Embryonic facial prominence (tissue), 1 donor: Measurements from ENCODE around the gene SERINC5.
"Not testable (repeated sequence)": the region's sequence is repeated elsewhere in the genome, so short reads cannot be mapped to it uniquely, and the experiment has no call there.

Source experiments
- DNase-seq: peaks from one replicate; pipeline ENCODE4 v3.0.0-alpha.2; 2016; ENCODE audit errors: extremely low spot score

SERINC5 gene

DNA sequence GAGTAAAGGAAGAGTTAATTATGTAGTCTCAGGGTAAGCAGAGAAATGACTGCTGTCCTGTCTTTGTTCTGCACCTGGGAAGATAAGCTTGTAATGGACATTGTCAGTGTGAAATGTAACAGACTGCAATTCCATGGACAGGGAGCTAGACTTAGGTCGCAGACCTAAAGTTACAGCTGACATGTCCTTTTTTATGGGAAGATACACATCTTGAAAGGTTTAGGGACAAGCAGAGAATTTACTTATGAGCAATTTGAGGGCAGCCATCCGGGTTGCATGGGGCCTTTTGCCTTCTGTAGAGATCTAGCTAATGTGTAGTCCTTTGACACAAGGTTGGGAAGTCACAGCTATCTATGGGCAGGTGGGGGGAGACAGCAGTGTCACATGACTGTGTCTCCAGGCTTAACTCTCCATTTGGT is 85.7 kb downstream of the SERINC5 start:
- no peak for DNase-seq

DNA sequence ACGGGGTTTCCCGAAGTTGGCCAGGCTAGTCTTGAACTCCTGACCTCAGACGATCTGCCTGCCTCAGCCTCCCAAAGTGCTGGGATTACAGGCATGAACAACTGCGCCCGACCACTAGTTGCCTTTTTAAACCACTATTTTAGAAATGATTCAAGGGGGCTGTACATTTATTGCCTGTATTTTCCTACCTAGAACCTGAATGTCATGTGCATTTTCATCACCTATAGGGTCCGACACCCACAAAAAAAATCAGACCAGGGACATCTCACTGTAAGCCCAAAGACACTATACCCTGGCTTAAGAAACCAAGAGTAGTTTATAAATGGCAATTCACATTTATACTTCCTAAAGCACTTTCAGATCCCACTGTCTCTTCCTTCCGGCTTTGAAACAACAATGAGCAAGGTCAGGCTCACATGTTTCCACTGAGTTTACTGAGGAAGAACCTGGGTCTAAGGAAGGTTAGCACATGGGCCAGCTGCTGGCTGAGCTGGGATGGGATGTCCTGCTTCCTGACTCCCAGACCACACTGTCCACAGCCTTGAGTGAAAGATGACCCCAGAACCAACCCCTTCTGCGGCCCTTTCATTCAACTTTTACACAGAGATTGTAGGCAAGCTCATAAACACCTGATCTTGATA is 87.3 kb downstream of the SERINC5 start:
- DNase-seq, result no peak

DNA sequence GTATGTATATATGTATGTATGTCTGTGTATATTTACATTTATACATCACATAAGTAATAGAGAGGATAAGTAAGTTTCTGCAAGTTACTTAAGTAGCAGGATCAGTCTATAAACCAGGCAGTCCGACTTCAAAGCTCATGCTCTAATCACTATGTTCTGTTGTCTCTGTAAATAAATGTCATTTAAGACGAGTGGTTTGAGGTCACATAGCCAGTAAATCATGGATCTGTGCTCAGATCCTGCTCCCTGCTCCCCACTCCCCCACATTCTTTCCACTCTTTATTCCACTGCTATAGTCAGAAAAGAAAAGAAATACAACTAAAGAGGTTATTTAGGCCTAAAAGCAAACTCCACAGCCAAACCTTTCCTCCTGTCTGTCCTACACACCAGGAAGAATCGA is 90.4 kb downstream of the SERINC5 start:
- DNase-seq, result no peak

DNA sequence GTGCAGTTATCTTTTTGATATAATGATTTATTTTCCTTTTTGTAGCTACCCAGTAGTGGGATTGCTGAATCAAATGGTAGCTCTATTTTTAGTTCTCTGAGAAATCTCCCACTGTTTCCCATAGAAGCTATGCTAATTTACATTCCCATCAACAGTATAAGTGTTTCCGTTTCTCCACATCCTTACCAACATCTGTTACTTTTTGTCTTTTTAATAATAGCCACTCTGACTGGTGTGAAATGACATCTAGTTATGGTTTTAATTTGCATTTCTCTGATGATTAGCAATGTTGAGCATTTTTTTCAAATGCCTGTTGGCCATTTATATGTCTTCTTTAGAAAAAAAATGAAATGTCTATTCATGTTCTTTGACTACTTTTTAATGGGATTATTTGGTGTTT is 94.7 kb downstream of the SERINC5 start:
- no peak for DNase-seq

DNA sequence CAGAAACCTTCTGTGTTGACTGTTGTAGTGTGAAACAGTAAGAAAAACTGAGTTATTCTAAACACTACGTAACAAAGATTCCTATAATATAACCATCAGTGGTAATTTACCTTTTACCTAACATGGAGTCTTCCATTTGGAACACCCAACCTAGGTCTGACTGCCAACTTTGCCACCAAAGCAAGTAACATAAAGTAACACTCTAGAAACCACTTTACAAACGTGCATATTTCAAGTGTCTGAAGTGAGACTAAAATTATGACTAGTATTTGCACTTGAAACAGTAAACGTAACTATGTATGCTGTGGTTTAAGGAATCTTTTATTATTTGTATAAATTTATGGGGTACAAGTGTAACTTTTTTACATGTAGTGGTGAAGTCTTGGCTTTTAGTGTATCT is 95.6 kb downstream of the SERINC5 start:
- DNase-seq, result no peak

DNA sequence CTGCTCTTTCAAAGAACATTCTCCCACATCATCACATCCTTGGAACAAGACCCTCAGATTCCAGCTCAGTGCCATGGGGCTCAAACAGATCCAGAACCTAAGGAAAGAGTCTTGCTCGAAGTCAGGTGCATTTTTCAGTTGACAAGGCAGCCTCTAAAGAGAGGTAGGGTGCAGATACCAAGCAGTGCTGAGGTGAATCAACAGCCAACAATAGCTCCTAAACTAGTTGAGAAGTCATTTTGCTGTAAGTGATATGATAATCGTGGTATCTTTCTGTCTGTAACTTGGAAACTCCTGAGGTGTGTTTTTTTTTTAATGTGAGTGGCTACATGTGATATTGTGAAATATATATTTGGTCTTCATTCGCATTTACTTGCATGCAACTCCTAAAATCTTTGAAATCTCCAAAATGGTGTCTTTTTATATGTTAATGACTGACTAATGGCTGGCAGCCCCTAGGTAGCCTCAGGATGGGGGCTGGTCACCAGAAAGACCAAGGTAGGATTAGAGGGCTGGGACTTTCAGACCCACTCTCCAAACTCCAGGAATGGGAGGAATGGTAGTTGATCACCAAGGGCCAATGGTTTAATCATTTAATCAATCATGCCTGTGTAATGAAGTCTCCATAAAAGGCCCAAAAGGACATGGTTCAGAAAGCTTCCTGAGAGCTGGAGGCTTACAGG is 96.6 kb downstream of the SERINC5 start:
- no peak for DNase-seq

DNA sequence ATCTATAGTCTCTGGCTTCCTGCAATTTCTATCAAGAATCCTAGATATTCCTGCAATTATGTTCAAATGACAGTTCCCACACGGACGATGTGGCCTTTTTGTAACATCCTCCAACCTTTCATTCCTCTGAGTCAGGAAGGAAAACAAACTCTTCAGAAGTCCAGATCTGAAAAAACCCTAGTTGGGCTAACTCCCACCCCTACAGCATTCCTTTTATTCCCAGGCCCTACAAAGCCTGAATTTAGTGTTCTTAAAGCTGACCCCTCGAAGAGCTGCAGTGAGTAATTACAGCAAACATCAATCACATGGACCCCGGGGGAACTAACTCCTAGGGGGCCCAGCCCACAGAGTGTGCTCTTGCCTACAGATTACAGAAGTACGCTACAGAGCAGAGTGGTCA is 99.7 kb downstream of the SERINC5 start:
- DNase-seq, result no peak

DNA sequence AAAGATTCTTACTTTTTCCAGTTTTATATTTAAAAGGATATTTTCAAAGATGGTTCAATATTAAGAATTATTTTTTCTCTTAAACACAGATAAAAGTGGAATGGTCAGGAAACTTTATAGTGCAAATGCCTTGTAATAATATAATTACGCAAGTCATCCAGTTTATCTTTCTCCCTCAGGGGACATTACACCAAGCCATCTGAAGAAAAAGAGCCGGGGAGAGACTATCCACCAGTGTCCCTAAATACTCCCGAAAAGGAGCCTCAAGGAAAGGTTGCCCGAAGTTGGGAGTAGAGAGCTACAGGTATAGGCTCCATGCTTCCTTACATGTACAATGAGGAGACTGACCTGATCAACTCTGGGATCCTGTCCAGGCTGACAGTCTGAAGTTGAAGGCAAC is 101.1 kb downstream of the SERINC5 start:
- no peak for DNase-seq

DNA sequence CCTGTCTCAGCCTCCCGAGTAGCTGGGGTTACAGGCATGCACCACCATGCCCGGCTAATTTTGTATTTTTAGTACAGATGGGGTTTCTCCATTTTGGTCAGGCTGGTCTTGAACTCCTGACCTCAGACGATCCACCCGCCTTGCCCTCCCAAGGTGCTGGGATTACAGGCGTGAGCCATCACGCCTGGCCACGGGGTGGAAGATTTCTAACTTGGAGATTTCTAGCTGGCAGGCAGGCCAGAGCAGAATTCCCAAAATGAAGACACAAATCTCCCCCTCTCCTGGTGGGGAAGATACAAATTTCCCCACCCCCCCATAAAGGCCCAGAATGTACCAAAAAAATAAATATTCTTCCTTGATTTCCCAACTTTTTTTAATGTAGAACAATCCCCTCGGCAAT is 101.6 kb downstream of the SERINC5 start:
- not testable (repeated sequence) for DNase-seq

DNA sequence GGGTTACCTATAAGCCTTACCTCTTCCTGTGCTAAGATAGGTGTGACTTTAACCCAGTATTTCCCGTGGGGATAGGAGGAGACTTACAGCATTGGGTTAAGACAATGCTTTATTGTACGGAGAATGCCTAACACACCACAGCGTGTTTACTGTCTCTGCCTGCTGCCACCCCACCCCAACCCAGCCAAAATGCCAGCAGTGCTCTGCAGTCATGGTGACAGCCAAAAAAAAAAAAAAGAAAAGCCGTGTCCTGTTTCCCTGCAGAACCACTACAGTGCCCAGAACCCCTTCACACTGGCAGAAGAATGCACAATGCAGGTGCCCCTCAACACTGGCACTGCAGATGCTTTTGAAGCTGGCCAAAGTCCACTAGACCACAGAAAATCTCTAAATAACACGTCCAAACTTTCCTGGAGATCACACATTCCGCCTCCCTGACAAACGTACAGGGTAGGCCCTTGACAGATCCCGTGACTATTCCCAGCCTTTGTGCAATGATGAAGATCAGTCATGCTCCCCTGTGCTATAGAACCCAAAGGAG is 102.2 kb downstream of the SERINC5 start:
- no peak for DNase-seq

DNA sequence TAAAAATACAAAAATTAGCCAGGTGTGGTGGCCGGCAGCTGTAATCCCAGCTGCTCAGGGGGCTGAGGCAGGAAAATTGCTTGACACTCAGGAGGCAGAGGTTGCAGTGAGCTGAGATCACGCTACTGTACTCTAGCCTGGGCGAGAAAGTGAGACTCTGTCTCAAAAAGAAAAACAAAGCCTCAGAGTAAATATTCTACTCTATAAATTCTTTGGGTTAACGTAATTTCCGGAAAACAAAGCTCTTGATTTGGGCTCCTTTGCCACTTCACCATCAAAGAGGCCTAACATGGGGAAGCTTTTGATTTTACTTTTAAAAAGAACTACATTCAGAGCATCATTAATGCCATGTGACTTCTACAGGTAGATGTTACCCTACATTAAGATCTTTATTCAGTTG is 103.1 kb downstream of the SERINC5 start:
- no peak for DNase-seq

DNA sequence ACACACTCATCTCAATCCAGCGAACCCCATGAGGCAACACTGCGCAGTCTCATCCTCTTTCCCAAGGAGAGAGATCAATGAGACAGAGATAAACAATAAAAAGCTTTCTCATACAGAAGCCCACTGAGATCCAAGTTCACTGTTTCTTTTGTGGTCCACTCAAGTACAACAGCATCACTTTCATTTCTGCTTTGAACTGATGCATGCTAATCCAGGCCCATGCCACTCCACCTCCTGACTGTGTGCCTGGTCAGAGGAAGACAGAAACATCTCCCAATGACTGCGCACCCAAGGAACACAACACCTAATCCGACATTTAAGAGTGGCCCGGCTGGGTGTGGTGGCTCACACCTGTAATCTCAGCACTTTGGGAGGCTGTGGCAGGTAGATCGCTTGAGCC is 104.0 kb downstream of the SERINC5 start:
- DNase-seq, result no peak

DNA sequence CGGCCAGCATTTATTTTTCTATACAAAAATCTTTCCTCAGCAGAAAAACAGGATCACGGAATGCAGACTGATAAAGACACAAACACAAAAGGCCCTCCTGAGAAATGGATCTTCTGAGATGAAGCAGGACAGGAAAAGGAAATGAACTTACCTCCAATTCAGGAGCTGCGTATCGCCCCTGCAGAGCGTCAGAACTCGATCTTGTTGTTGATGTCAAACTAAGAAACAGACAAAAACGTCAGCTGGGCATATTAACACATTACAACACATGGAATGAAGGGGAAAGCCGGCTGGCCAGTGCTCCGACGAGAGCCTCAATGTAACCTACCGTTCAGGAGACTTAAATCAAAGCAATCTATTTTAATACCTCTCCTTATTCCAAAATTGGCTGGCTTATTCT is 105.1 kb downstream of the SERINC5 start:
- DNase-seq, result no peak

DNA sequence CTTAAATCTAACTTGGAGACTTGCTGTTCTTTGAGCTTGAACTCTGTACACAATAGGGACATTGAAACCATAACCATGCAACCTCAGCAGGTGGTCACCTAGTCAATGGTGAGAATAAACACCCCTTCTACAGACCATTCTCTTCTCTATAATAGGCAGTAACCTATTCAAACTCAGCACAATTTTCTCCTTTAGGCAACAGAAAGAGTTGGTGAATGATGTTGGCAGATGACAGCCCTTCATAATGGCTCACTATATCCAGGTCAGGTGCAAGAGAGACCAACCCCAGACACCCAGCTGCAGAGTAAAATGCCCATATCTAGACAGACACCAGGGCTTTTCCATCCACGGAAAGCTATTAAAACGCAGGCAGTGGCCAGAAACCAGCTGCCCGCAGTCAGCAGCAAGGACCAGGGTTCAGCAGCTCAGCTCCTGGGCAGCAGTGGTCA is 106.7 kb downstream of the SERINC5 start:
- no peak for DNase-seq

DNA sequence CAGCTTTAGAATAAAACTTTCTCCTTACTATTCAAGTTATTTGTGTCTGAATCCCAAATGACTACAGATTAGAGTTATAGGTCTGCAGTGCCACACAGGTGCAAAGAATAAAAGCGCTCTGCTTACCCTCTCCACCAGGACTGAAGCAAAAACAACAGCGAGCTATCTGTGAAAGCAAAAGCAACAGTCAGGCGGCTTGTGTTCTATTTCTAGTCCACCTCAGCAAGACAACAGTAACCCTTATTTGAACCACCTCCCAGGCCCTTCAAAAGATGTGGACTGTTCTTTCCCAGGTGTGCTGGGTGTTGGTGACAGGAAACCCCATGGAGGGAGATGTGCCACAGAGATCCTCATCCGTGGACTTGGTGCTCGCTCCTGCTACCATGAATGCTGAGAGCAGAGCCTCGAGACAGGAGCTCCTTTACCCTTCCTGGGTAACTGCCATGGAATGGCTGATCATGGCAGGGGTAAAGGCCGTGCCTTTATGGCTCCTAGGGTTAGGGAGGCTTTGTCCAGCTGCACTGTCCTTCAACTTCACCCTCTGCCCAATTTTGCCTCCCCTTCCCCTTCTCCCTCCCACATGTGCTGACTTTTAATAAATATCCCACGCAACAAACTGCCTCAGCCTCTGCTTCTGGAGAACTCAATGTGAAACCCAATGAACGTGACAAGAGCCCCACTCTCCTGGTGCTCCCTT is 108.6 kb downstream of the SERINC5 start:
- DNase-seq, result no peak

DNA sequence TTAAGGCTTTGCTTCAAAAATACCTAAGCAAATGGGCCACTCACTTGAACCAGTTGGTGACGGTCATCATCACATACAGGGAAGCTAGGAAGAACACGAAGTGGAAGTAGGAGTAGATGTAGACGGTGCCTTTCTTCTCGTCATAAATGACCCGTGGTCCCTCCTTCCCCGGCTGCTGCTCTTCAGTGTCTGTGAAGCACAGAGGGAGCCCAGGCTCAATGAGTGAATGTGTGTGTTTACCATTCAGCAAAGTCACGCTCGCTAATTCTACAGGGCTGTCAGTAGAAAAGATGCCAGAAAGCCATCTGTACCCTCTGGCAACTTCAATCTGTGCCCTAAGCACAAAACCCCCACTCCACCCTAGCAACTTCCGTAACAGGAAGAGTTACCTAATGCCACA is 109.8 kb downstream of the SERINC5 start:
- DNase-seq, result no peak

DNA sequence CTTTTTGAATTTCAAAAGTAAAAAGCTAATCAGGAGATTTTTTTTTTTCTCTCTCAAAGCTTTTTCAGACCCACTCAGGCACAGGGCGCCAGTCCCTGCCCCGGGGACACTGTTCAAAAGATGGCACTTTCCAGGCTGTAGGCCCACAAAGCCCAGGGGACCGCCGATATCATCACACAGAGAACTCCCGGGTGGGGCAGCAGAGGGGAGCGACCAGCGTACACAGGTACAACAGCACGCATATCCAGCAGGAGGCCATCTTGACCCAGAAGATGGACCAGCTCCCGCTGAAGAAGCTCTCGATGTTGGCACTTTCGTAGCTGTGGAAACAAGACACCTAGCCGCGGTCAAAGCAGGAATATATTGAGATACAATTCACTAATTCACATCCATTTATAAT is 112.4 kb downstream of the SERINC5 start:
- DNase-seq, result no peak

DNA sequence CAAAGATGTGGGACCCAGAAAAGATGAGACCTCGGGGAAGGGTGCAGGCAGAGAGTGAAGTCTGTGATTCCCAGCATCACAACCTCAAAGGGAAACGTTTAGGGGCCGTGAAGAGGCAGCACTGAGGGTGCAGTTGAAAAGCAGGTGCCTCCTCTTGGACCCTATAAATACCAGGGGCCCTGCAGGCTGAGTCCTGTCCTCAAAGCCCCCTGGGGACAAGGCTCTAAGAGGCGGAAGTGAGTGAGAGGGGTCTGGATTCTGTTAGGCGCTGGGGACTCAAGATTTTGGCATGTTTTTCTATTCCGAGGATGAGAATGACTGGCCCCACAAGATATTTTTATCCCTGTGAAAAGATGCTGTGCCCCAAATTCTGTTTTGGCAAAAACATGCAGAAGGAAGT is 112.9 kb downstream of the SERINC5 start:
- no peak for DNase-seq

DNA sequence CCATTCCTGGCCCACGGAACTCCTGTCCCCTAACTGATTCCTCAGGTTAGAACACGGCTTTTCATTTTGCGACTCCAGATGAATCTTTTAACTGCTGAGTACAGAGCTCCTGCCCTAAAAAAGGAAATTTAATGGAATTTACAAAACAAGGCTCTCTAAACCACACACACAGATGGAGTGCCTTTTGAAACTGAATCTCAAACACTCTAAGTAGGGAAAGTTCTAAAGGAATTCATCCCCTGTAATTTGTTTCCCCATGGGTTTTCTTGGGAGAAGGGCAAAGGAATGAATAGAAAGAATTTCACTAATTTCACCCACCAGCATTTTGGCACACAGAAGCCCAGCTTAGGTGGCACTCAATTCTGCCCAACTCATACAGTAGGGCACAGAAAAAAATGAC is 114.2 kb downstream of the SERINC5 start:
- no peak for DNase-seq

DNA sequence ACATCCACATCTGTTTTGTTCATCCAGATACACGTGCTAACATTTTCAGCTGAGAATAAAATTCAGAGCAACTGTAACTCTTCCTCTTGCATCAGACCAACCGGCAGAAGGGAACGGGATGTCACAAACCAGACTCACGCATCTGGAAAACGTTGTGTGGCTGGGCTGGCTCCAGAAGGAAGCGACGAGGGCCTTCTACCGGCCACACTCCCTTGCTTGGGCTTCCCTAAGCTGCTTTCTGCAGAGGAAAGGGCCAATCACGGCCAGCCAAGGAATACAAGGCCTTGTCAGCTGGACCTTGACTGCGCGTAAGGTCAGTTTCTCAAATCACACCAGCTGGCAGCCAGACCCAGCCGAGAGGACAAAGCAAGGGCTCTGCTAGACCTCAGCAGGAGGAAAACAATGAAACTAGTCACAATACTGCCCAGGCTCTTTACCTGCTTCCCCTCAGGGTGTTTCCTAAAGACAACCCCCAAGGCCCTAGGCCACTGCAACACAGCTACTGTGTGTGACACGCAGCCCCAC is 114.6 kb downstream of the SERINC5 start:
- peak; percentile 29 for DNase-seq

DNA sequence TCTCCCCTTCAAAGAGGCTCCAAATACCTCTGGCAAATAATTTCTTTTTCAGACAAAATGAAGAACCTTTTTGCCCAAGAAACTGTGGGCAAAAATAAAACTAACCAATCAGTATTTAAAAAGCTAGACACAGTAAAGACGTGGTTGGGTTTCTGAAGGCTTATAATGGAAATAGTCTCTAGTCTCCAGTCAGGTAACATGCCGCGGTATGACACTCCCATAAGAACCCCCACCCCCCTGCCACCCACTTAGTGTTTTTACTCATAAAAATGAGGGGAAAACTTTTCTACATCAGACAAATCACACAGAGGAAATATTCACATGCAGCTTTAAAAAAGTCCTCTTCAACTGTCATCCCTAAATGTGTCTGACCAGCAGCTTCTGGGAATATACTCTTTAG is 115.4 kb downstream of the SERINC5 start:
- no peak for DNase-seq

DNA sequence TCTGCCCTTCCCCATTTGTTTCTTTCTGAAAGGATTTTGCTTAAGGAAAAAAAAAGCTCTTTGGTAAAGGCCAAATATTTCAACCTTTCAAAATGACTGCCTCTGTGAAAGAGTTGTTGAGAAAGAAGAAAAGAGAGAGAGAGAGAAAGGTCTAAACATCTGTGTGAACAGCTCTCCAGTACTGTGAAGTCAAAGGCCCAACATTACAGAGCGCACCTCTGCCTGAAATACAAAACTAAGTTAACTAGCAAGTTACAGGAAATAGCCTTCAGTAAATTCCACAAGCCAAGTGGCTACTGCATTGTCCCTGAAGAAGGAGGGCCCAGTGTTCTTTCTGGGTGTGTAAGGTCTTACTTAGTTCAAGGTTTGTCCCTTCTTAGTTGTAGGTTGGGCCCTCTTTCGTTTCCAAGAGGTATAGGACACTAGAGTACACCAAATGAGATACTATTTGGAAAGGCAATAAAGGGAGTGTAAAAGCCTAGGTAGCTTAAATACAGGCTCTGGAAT is 116.3 kb downstream of the SERINC5 start:
- DNase-seq, result no peak
